HepG2 (cell line): Measurements from ENCODE around the gene OTUD1. TPM values are rescaled to one million over a fixed set of nuclear protein-coding genes. Genes with fewer than 3 reads are reported as not detected.

Experiments
- ATAD3A ChIP-seq: sonication (generic); formaldehyde crosslinking; IDR thresholded peaks from 2 replicates; pipeline ENCODE4 v1.4.0; 2020; ENCODE audit warnings: missing genetic modification reagents
- GTF2F1 ChIP-seq: fragments of 150-350 bp; IDR thresholded peaks from 2 replicates; pipeline ENCODE4 v1.6.1; 2014; ENCODE audit warnings: low read length
- GTF3A ChIP-seq: sonication (generic); formaldehyde crosslinking; conservative IDR thresholded peaks from 2 replicates; pipeline ENCODE4 v1.4.0; 2020; ENCODE audit warnings: mild to moderate bottlenecking, missing genetic modification reagents
- HNF4G ChIP-seq, 2 experiments: sonication (generic) in 1 of 2; formaldehyde crosslinking in 1 of 2; IDR thresholded peaks; 2 replicates each; pipeline versions ENCODE4 v1.4.0 to v1.6.1; 2011 to 2020; ENCODE audit warnings: borderline replicate concordance in 2 of 2, low read depth in 2 of 2, mild to moderate bottlenecking in 2 of 2, low read length in 1 of 2, missing genetic modification reagents in 1 of 2, moderate library complexity in 1 of 2
- ISX ChIP-seq: sonication (generic); formaldehyde crosslinking; conservative IDR thresholded peaks from 2 replicates; pipeline ENCODE4 v1.5.0; 2020; ENCODE audit warnings: missing genetic modification reagents
- LCORL ChIP-seq, 2 experiments: fragments of 450-650 bp in 1 of 2; sonication (generic) in 1 of 2; formaldehyde crosslinking in 1 of 2; IDR thresholded peaks; 2 replicates each; pipeline versions ENCODE4 v1.5.0 to v1.6.1; 2017 to 2020; ENCODE audit warnings: antibody characterized with exemption in 1 of 2, missing genetic modification reagents in 1 of 2
- RFX5 ChIP-seq: IDR thresholded peaks from 2 replicates; pipeline ENCODE4 v1.6.1; 2011; ENCODE audit warnings: low read depth, low read length, improper control_type of control experiment
- SNRNP70 ChIP-seq: fragments of 200-400 bp; formaldehyde crosslinking; IDR thresholded peaks from 2 replicates; pipeline ENCODE4 v1.6.1; 2017; ENCODE audit warnings: mild to moderate bottlenecking, low read depth, low read length, moderate library complexity
- SOX5 ChIP-seq: IDR thresholded peaks from 2 replicates; pipeline ENCODE4 v1.6.1; 2016; ENCODE audit warnings: borderline replicate concordance
- TAF1 ChIP-seq: sonication (generic); formaldehyde crosslinking; IDR thresholded peaks from 2 replicates; pipeline ENCODE4 v1.4.0; 2020; ENCODE audit warnings: missing genetic modification reagents
- ZBTB3 ChIP-seq: sonication (generic); formaldehyde crosslinking; IDR thresholded peaks from 2 replicates; pipeline ENCODE4 v1.4.0; 2020; ENCODE audit warnings: low read depth, mild to moderate bottlenecking, moderate library complexity, missing genetic modification reagents, borderline replicate concordance
- ZNF460 ChIP-seq: sonication (generic); formaldehyde crosslinking; IDR thresholded peaks from 2 replicates; pipeline ENCODE4 v1.5.1; 2020; ENCODE audit warnings: missing genetic modification reagents, mild to moderate bottlenecking, borderline replicate concordance
- ZNF746 ChIP-seq: sonication (generic); formaldehyde crosslinking; IDR thresholded peaks from 2 replicates; pipeline ENCODE4 v1.8.0; 2022; ENCODE audit warnings: mild to moderate bottlenecking, missing genetic modification reagents
- polyA plus RNA-seq, 8 experiments: library from polyadenylated mRNA; depleted of rRNA in 3 of 8; stranded (reverse) in 7 of 8; unstranded in 1 of 8; fragments of >200 nt; fragmentation: Illumina TruSeq in 4 of 8; extraction: Trizol in 4 of 8; gene quantifications; 2 replicates each; pipeline versions ENCODE4 v1.2.1 to v1.2.3, GENCODE V29; 2011 to 2016; ENCODE audit warnings: low read depth in 4 of 8, missing spikeins in 1 of 8, mixed read lengths in 1 of 8; ENCODE audit not compliant: insufficient read depth in 1 of 8
- total RNA-seq, 5 experiments: library from RNA; depleted of rRNA; stranded (reverse); fragments of >200 nt; fragmentation: Illumina TruSeq; extraction: Trizol; gene quantifications; 2 replicates each; pipeline ENCODE4 v1.2.3, GENCODE V29; 2016; ENCODE audit warnings: low read depth in 1 of 5
- TF ChIP-seq, protein P1 (sequence below): sonication (generic); formaldehyde crosslinking; IDR thresholded peaks from 2 replicates; pipeline ENCODE4 v1.4.0; 2020; ENCODE audit warnings: missing genetic modification reagents
- TF ChIP-seq, protein P2 (sequence below): sonication (generic); formaldehyde crosslinking; IDR thresholded peaks from 2 replicates; pipeline ENCODE4 v1.4.0; 2020; ENCODE audit warnings: missing genetic modification reagents
- TF ChIP-seq, protein P3 (sequence below): sonication (generic); formaldehyde crosslinking; IDR thresholded peaks from 2 replicates; pipeline ENCODE4 v1.5.0; 2020; ENCODE audit warnings: missing genetic modification reagents, mild to moderate bottlenecking, borderline replicate concordance
- TF ChIP-seq, protein P4 (sequence below): sonication (generic); formaldehyde crosslinking; conservative IDR thresholded peaks from 2 replicates; pipeline ENCODE4 v1.8.1; 2023; ENCODE audit warnings: missing genetic modification reagents
- TF ChIP-seq, protein P5 (sequence below): sonication (generic); formaldehyde crosslinking; IDR thresholded peaks from 2 replicates; pipeline ENCODE4 v1.8.1; 2023; ENCODE audit warnings: mild to moderate bottlenecking, moderate library complexity, missing genetic modification reagents
- TF ChIP-seq, protein P6 (sequence below): sonication (generic); formaldehyde crosslinking; IDR thresholded peaks from 2 replicates; pipeline ENCODE4 v1.5.0; 2020; ENCODE audit warnings: missing genetic modification reagents, mild to moderate bottlenecking, borderline replicate concordance

OTUD1 gene
- total and polyA plus RNA-seq, 2 of the 13 experiments (the other 11 are each of a cell fraction or from before 2014, with no cell fraction given) = 1.2 to 1.4 TPM

DNA sequence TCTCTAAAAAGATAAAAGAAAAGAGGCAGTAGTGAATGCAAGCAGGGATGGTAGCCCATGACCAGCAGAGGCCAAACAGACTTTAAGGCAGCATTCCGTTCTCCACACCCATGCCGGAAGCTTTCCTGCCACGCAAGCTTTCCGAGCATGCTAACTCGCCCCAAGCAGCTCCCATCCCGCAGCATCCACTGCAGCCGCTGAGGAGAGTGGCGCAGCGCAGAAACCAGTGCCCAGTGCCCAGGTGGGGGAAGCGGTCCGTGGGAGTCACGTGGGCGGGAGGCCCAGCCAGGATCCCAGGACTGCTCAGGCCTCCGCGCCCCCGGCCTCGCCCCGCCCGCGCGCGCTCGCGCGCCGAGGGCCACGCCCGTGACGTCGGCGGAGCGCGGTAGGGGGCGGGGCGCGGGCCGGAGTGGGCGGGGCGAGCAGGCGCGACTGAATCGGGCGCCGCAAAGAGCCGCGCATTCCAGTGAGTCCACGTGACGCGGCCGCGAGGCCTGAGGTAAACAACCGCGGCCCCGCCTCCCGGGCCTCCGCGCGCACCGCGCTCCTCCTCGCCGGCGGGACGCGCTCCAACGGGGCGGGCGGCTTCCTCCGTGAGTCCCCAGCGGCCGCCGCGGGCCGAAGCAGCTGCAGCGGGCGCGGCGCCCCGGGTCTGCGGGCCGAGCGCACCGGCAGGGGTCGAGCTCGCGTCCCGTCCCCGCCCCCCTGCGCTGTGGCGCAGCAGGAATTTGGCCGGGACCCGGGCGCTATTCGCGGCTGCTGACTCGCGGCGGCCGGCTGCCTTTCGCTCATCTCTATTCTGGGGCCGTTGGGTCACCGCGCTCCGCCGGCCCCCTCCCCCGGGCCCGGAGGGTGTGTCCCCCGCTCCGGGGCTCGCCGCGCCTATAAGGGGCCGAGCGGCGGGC is at the start of gene OTUD1 (continued):
- TF ChIP-seq SNRNP70 (no peak), LCORL (IDR thresholded peaks at IDR 0.05) (no peak), LCORL (CRISPR knock-in tag; IDR thresholded peaks at IDR 0.05) (no peak), ISX (no peak), GTF3A (CRISPR knock-in tag) (no peak), ZNF460 (CRISPR knock-in tag) (peak; percentile 4; the same call in 1 of the 2 replicates), HNF4G (IDR thresholded peaks at IDR 0.05; ENCODE audit: borderline replicate concordance, low read depth, low read length) (no peak), HNF4G (CRISPR knock-in tag; IDR thresholded peaks at IDR 0.05; ENCODE audit: borderline replicate concordance, low read depth) (no peak), ATAD3A (no peak), ZBTB3 (CRISPR knock-in tag) (no peak), TAF1 (CRISPR knock-in tag) (no peak), SOX5 (CRISPR knock-in tag) (no peak), RFX5 (no peak), GTF2F1 (no peak), ZNF746 (CRISPR knock-in tag) (no peak)
- TF ChIP-seq, protein P1, sequence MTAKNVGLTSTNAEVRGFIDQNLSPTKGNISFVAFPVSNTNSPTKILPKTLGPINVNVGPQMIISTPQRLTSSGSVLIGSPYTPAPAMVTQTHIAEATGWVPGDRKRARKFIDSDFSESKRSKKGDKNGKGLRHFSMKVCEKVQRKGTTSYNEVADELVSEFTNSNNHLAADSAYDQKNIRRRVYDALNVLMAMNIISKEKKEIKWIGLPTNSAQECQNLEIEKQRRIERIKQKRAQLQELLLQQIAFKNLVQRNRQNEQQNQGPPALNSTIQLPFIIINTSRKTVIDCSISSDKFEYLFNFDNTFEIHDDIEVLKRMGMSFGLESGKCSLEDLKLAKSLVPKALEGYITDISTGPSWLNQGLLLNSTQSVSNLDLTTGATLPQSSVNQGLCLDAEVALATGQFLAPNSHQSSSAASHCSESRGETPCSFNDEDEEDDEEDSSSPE (CRISPR knock-in tag) = peak; percentile 77
- TF ChIP-seq, protein P2, sequence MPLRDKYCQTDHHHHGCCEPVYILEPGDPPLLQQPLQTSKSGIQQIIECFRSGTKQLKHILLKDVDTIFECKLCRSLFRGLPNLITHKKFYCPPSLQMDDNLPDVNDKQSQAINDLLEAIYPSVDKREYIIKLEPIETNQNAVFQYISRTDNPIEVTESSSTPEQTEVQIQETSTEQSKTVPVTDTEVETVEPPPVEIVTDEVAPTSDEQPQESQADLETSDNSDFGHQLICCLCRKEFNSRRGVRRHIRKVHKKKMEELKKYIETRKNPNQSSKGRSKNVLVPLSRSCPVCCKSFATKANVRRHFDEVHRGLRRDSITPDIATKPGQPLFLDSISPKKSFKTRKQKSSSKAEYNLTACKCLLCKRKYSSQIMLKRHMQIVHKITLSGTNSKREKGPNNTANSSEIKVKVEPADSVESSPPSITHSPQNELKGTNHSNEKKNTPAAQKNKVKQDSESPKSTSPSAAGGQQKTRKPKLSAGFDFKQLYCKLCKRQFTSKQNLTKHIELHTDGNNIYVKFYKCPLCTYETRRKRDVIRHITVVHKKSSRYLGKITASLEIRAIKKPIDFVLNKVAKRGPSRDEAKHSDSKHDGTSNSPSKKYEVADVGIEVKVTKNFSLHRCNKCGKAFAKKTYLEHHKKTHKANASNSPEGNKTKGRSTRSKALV = 0 out of 2 replicates have a peak, but pooled peaks have one; percentile 35
- TF ChIP-seq, protein P3, sequence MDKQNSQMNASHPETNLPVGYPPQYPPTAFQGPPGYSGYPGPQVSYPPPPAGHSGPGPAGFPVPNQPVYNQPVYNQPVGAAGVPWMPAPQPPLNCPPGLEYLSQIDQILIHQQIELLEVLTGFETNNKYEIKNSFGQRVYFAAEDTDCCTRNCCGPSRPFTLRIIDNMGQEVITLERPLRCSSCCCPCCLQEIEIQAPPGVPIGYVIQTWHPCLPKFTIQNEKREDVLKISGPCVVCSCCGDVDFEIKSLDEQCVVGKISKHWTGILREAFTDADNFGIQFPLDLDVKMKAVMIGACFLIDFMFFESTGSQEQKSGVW (CRISPR knock-in tag) = no peak
- TF ChIP-seq, protein P4, sequence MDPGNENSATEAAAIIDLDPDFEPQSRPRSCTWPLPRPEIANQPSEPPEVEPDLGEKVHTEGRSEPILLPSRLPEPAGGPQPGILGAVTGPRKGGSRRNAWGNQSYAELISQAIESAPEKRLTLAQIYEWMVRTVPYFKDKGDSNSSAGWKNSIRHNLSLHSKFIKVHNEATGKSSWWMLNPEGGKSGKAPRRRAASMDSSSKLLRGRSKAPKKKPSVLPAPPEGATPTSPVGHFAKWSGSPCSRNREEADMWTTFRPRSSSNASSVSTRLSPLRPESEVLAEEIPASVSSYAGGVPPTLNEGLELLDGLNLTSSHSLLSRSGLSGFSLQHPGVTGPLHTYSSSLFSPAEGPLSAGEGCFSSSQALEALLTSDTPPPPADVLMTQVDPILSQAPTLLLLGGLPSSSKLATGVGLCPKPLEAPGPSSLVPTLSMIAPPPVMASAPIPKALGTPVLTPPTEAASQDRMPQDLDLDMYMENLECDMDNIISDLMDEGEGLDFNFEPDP (CRISPR knock-in tag) = no peak
- TF ChIP-seq, protein P5, sequence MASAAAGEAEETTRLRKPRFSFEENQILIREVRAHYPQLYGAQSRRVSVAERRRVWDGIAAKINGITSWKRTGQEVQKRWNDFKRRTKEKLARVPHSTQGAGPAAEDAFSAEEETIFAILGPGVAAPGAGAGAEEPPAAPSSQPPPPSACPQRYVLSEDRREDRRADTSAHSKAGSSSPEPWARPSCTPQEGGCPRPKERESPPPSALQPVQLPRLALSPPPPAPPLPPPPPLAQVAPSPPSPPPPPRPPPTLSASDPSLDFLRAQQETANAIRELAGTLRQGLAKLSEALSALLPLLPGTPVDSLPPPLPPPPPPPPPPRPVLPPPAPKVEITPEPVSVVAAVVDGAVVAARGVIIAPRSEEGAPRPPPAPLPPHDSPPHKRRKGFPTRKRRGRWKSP (CRISPR knock-in tag) = no peak
- TF ChIP-seq, protein P6, sequence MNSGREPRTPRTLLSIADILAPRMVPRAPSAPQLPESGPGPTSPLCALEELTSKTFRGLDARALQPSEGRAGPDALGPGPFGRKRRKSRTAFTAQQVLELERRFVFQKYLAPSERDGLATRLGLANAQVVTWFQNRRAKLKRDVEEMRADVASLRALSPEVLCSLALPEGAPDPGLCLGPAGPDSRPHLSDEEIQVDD (CRISPR knock-in tag) = no peak
